UCSD-AML1 (cell line): ENCODE results near the gene CHIT1.

ENCODE experiments used
- DNase-seq: peaks from one replicate; lab custom pipeline; 2025; ENCODE audit not compliant: unreplicated experiment; lab: John Stamatoyannopoulos, UW

The CHIT1 gene

DNA sequence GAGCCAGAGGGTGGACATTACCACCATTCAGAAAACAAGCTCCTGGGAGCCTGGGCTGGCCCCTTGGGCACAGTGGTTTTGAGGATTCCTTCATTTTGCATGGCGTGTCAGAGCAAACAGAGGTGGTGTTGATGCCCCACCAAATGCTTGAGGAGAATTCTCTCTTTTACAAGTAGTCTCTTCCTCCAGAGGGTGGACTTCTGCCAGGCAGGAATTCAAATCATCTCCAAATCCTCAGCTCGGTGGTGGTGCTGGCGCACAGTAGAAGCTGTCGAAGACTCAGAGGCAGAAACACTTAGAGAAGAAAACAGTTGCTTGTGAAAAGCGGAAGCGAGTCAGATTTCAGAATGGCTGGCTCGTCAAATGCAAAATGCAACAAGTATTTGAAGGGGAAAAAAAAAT is 39.5 kb downstream of the CHIT1 start:
- DNase-seq: no peak

DNA sequence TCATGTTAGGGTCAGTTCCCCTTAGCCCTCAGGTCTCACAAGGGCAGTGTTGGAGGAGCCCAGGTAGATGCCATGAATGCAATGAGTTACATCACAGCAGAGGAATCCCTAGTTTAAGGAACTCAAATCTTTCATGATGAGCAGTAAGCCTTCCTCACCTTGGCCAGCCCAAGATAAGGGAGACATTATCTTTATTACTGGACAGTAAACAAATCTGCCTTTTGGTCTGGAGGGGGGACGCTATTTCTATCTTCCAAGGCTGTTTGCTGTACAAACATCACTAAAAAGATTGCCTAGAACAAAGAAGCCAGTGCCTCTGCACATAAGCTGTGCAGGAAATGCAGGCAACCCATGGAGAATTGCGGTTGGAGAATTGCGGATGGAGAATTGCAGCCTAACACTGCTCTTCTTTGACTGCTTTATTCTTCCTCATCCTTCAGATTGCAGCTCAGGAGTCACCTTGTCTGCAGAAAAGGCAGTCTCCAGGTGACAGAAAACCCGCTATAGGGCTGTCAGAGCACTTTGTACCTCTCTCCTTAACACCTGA is 40.7 kb downstream of the CHIT1 start:
- DNase-seq: no peak

GRCh38 chr1:203187689-203188264 is 41.7 kb downstream of the CHIT1 start:
- no peak for DNase-seq

DNA sequence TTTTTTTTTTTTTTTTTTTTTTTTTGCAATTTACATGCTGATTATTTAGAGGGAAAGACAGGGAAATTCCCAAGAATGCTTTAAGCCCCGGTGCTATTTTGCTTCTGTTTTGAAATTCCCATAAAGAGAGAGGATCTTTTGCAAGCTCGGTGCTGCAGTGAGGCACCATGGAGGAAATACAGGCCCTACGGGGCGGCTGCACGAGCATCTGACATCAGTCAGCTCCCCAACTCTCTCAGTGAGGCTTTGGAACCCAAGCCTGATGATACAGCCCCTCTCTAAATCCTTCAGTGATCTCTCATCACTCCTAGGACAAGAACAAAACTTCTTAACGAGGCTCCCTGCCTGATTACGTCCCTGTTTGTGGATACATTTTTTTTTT is 42.2 kb downstream of the CHIT1 start:
- DNase-seq: no peak

GRCh38 chr1:203186446-203187303 is 42.8 kb downstream of the CHIT1 start, which contains the start of gene CHI3L1:
CHI3L1 (minus strand) TSS chr1:203186704; CDS start chr1:203186623, 81 bp downstream.
- peak; percentile 30 for DNase-seq

DNA sequence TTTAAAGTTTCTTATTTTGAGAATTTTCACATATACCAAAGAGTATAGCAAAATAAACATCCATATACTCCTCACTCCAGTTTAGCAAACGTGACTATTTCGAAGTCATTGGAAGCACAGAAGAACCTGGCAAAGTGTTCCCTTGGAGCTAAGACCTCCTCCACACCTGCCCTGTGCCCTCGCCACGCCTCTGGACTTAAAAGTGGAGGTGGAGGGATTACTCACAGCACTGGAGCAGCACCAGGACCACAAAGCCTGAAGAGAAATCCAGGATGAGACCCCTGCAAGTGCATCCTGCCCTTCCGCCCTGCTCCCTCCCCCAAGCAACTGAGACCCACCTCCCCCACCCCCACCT is 43.4 kb downstream of the CHIT1 start:
- no peak for DNase-seq

- no peak for DNase-seq
Observed at GRCh38 chr1:203185585-203185984, 43.9 kb downstream of the CHIT1 start.

GRCh38 chr1:203185061-203185461 is 44.4 kb downstream of the CHIT1 start:
- DNase-seq: no peak

- no peak for DNase-seq
Observed at GRCh38 chr1:203184467-203184866, 45.0 kb downstream of the CHIT1 start.

DNA sequence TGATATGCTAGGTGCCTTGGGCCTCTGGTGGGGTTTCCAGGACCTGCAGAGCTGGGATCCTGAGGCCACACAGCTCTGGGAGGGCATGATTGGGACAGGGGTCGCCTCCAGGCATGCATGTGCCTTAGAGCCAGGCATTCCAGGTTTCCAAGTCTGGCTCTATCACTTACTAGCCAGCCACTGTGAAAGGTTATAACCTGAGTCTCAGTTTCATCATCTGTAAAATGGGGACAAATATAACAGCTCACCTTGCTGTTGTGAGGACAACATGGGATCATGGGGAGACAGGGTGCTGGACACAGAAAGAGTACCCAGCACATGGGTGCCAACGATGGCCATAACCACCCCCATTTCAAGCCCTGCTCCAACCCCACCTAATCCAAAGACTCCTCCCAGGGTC is 45.6 kb downstream of the CHIT1 start:
- no peak for DNase-seq

- DNase-seq: no peak
Observed at GRCh38 chr1:203182387-203182953, 47.0 kb downstream of the CHIT1 start.

DNA sequence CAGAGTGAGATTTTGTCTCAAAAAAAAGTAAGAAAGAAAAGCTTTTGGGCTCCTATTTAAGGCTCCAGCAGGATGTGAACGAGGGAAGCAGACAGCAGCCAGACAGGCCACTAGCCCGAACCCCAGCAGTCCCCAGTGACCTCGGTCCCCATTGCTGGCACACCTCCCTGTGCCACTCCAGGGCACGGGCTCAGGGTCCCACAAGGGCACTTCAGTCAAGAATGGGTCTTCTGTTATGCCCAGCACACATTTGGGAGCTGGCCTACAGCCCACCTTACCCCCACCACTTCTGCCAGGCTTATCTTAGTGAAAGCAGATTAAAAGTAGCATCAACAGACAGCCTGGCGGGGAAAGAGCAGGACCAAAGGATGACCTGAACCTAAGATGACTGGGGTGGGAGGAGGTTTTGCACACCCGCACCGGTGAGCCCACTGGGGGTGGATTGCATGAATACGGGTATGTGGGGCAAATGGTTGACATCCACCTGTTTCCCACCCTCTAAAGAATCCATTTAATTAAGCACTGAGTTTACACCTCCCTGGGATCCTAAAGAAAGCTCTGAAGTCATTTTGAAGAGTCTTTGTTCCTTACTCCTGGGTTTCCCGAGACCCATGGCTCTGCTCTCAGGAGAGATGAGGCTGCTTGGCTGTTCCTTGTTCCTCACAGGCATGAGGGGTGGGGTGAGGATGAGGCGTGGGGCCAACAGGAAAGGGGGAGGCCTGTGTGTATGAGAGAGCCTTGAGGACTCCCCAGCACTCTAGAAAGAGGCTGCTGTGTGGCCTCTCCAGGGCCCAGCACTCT is 47.7 kb downstream of the CHIT1 start:
- no peak for DNase-seq

DNA sequence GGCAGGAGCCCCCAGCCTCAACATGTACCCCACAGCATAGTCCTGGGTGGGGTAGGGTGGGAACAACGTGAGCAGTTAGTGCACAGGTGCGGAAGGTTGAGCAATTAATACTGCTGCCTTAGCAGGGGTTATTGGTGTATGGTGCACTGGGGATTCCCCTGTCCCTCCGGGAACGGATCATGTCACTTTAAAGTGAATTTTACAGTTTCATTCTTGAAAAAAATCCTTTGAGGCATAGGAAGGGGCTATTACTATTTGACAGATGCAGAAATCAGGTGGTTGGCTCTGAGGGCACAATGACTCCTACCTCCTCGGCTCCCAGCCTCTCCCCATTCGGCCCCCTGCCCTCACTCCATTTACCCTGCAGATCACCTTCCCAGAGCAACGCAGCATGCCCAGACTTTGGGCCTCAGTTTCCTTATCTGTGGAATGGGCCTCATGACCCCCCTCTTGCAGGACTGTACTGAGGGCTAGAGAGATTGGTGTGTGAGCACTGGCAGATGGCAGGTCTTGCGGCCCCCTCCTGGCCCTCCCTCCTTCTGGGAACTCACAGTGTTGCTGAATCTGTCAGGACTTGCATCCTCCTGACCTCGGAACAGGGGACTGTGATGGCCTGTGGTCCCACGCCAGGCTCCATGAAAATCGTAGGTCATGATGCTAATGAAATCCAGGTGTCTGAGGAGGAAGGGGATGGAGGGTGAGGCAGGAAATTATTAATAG is 48.7 kb downstream of the CHIT1 start:
- no peak for DNase-seq

GRCh38 chr1:203179667-203180005 is 49.8 kb downstream of the CHIT1 start:
- DNase-seq: no peak

DNA sequence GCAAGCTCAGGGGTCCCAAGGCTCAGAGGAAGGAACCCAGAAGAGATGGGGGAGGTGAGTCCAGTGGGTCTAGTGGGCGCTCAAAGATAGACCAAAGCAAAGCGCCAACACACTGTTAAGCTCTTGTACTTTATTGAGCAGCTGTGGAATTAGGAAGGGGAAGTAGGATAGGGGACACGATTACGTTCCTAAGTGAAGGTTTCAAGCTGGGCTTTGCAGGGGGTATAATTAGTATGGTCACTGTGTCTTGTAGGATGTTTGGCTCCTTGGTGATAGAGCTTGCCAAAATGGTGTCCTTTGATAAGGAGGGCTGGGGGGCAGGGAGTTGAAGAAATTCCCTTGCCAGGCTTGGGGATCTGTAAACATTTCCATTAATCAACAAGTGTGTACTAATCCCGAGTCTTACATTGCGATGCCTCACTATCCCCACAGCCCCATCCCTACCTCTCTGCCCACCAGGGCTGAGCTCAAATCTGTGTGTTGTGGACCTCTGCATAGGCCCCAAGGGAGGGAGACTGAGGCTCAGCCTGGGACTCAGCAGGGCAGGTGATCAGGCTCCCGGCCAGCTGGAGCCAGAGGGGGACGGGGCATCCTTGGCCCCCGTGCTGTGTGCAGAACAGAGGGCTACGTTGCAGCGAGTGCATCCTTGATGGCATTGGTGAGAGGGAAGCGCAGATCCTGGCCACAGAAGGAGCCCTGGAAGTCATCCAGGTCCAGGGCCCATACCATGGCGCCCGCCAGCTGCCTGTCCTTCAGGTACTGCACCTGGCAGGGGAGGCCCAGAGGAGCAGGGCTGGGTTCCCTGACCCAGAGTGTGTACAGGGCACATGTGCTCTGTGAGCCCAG is 50.4 kb downstream of the CHIT1 start:
- no peak for DNase-seq

GRCh38 chr1:203178083-203178482 is 51.4 kb downstream of the CHIT1 start:
- no peak for DNase-seq

DNA sequence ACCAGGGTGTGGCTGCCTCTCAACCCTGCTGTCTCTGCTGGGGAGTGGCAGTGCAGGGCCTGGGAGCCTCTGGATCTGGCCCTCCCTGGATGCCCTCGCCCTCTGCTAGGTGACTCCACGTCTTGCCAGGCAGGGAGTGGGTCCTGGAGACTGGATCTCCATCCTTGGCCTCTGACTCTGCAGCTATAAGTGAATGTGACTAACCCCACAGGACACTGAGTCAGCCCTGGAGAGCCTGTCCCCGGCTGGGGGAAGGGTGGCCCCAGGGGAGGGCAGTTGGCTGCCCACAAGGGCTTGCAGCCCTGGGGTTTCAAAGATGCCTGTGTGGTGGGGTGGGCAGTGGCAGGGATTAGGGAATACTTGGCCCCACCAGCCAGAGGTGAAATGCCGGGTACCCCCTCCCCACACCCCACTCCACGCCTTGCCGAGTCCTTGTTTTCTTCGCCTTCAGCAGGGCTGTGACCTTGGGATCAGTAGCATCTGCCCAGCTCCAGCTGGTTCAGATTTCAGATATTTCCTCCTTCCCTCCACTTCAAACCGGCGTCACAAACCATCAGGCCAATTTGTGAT is 51.9 kb downstream of the CHIT1 start:
- no peak for DNase-seq

GRCh38 chr1:203177036-203177405 is 52.5 kb downstream of the CHIT1 start:
- no peak for DNase-seq

GRCh38 chr1:203176273-203177035 is 53.0 kb downstream of the CHIT1 start:
- no peak for DNase-seq
